K562 (cell line): ENCODE data around the gene LRCH1. TPM values are rescaled to one million over a fixed set of nuclear protein-coding genes. Genes with fewer than 3 reads are reported as not detected.

Experiments
- ADNP ChIP-seq: fragments of 200-800 bp; sonication (Bioruptor generic); IDR thresholded peaks from 2 replicates; pipeline ENCODE4 v1.6.1; 2016; ENCODE audit warnings: missing genetic modification characterization, missing compliant biosample characterization
- BRD9 ChIP-seq: fragments of 450-650 bp; IDR thresholded peaks from 2 replicates; pipeline ENCODE4 v1.6.1; 2018; ENCODE audit warnings: low read depth; ENCODE audit not compliant: partially characterized antibody
- CBFA2T3 ChIP-seq: fragments of 450-650 bp; IDR thresholded peaks from 2 replicates; pipeline ENCODE4 v1.6.1; 2017
- CCNT2 ChIP-seq: IDR thresholded peaks from 2 replicates; pipeline ENCODE4 v1.6.1; 2011; ENCODE audit warnings: borderline replicate concordance, low read depth, mild to moderate bottlenecking, moderate library complexity, mixed read lengths, low read length; ENCODE audit not compliant: insufficient read length; ENCODE audit errors: extremely low read depth
- EP300 ChIP-seq: IDR thresholded peaks from 2 replicates; pipeline ENCODE4 v1.6.1; 2012; ENCODE audit warnings: low read length, improper control_type of control experiment
- FOXA3 ChIP-seq, 2 experiments: fragments of 450-650 bp in 1 of 2; sonication (generic) in 1 of 2; formaldehyde crosslinking; IDR thresholded peaks in 1 of 2; conservative IDR thresholded peaks in 1 of 2; 2 replicates each; pipeline versions ENCODE4 v1.4.0 to v1.8.0; 2020 to 2022; ENCODE audit warnings: mild to moderate bottlenecking in 2 of 2, missing genetic modification reagents in 1 of 2
- HCFC1 ChIP-seq: IDR thresholded peaks from 2 replicates; pipeline ENCODE4 v1.6.1; 2012; ENCODE audit warnings: low read depth, low read length, improper control_type of control experiment
- MAZ ChIP-seq, 2 experiments: fragments of 450-650 bp in 1 of 2; sonication (generic) in 1 of 2; formaldehyde crosslinking; IDR thresholded peaks in 1 of 2; conservative IDR thresholded peaks in 1 of 2; 2 replicates each; pipeline versions ENCODE4 v1.4.0 to v1.5.0; 2020; ENCODE audit warnings: mild to moderate bottlenecking in 1 of 2, missing genetic modification reagents in 1 of 2
- POLR2A ChIP-seq: fragments of 450-650 bp; conservative IDR thresholded peaks from 2 replicates; pipeline ENCODE4 v1.6.1; 2016
- RBFOX2 ChIP-seq: fragments of 200-400 bp; formaldehyde crosslinking; IDR thresholded peaks from 2 replicates; pipeline ENCODE4 v1.6.1; 2017; ENCODE audit warnings: low read depth, mild to moderate bottlenecking, low read length, moderate library complexity
- SNRNP70 ChIP-seq: fragments of 200-400 bp; formaldehyde crosslinking; optimal IDR thresholded peaks from 2 replicates; pipeline ENCODE3; 2017; ENCODE audit warnings: low read depth, low read length
- SRSF1 ChIP-seq: fragments of 200-400 bp; formaldehyde crosslinking; IDR thresholded peaks from 2 replicates; pipeline ENCODE4 v1.6.1; 2017; ENCODE audit warnings: mild to moderate bottlenecking, low read depth, low read length, moderate library complexity
- TEAD1 ChIP-seq, 2 experiments: fragments of 450-650 bp in 1 of 2; sonication (generic) in 1 of 2; formaldehyde crosslinking; IDR thresholded peaks; 2 replicates each; pipeline versions ENCODE4 v1.4.0 to v1.8.0; 2020 to 2022; ENCODE audit warnings: mild to moderate bottlenecking in 2 of 2, missing genetic modification reagents in 1 of 2
- ZFP30 ChIP-seq: fragments of 250-450 bp; sonication (Bioruptor Pico); IDR thresholded peaks from 2 replicates; pipeline ENCODE4 v1.8.0; 2022; ENCODE audit warnings: moderate library complexity, mild to moderate bottlenecking, inconsistent platforms, borderline replicate concordance
- ZNF324 ChIP-seq: fragments of 250-450 bp; sonication (Bioruptor Pico); IDR thresholded peaks from 2 replicates; pipeline ENCODE4 v1.4.0; 2020; ENCODE audit warnings: mild to moderate bottlenecking
- polyA plus RNA-seq, 8 experiments: library from polyadenylated mRNA; depleted of rRNA in 4 of 8; stranded (reverse) in 5 of 8; unstranded in 3 of 8; fragments of >200 nt; fragmentation: Nextera tagmentation in 2 of 8; fragmentation: Illumina TruSeq in 1 of 8; extraction: Ambion mirVana in 2 of 8; extraction: Trizol in 1 of 8; gene quantifications; 2 replicates each; pipeline versions ENCODE4 v1.2.1 to v1.2.3, GENCODE V29; 2011 to 2014; ENCODE audit warnings: inconsistent platforms in 1 of 8, missing spikeins in 1 of 8
- total RNA-seq, 7 experiments: library from RNA; depleted of rRNA in 6 of 7; stranded (reverse); fragments of >200 nt in 6 of 7; fragmentation: Illumina TruSeq in 2 of 7; extraction: Trizol in 2 of 7; gene quantifications; 2 replicates each; pipeline versions ENCODE4 v1.2.1 to v1.2.3, GENCODE V29; 2011 to 2021; ENCODE audit warnings: low replicate concordance in 1 of 7
- TF ChIP-seq, protein P1 (sequence below): sonication (generic); formaldehyde crosslinking; IDR thresholded peaks from 2 replicates; pipeline ENCODE4 v1.8.0; 2023; ENCODE audit warnings: mild to moderate bottlenecking, missing genetic modification reagents
- TF ChIP-seq, protein P2 (sequence below), 2 experiments: fragments of 450-650 bp in 1 of 2; sonication (generic) in 1 of 2; formaldehyde crosslinking in 1 of 2; IDR thresholded peaks; 2 replicates each; pipeline versions ENCODE4 v1.7.1 to v1.9.0; 2016 to 2022; ENCODE audit warnings: inconsistent platforms in 1 of 2, mild to moderate bottlenecking in 1 of 2, missing genetic modification reagents in 1 of 2

Gene LRCH1
- total and polyA plus RNA-seq, 9 of the 15 experiments (the other 6 are each of a cell fraction or from before 2014, with no cell fraction given): 1.1 to 6.8 (median 3.7) TPM

DNA sequence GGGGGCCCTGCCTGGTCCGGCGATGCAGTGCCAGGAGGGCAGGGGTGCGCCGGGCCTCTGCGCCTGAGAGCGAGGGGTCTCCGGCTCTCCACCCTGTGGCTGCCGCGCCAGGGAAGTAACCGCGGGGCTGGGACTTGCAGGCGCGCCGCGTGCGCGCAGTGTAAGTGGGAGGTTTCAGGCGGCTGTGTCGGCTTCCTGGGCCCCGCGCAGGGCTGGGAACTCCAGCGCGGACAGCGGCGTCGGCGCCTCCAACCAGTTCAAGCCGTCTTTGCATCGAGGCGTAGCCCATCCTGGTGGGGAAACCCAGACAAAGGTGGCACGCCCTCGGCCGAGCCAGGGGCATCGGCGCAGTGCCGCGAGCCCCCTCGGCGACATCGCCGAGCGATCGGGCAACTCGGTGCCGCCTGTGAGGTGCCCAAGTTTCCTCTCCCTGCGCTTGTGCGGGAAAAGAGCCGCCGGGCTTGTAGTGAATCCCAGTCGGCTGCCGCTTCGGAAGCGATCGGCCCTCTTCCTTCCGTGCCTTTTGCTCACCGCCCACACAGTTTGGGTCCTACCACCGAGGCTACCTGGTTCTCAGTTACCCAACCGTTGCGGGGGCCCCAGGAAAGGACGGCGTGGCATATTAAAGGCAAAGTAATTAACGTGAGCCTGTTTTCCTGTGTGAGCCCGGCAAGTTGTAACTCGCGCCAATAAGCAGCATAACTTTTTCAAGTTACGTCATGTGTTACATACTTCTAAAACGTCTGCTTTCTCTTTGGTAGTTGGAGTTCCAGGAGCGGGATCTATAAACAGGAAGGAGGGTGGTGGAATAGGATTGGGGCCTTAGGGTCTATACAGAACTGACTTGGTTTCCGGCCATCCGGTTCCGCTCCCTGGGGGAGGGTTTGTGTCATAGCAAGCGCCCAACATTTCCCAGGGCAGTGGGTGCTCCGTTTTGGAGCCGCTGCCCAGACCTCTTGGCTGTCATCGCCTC, 1.2 kb downstream of the LRCH1 start (continued):
- peak; percentile 29 for TF ChIP-seq CCNT2
- no peak for TF ChIP-seq CBFA2T3
- TF ChIP-seq ZNF324: no peak
- TF ChIP-seq RBFOX2: peak; percentile 77
- TF ChIP-seq, protein P1, sequence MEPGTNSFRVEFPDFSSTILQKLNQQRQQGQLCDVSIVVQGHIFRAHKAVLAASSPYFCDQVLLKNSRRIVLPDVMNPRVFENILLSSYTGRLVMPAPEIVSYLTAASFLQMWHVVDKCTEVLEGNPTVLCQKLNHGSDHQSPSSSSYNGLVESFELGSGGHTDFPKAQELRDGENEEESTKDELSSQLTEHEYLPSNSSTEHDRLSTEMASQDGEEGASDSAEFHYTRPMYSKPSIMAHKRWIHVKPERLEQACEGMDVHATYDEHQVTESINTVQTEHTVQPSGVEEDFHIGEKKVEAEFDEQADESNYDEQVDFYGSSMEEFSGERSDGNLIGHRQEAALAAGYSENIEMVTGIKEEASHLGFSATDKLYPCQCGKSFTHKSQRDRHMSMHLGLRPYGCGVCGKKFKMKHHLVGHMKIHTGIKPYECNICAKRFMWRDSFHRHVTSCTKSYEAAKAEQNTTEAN (CRISPR knock-in tag): no peak
- TF ChIP-seq FOXA3 (CRISPR knock-in tag; conservative IDR thresholded peaks at IDR 0.05 in 1 of 2, IDR thresholded peaks at IDR 0.05 in 1 of 2): no peak
- no peak for TF ChIP-seq SRSF1
- no peak for TF ChIP-seq ADNP (tag)
- TF ChIP-seq BRD9: no peak
- TF ChIP-seq SNRNP70: no peak
- peak; percentile 54 for TF ChIP-seq POLR2A
- no peak for TF ChIP-seq HCFC1
- no peak for TF ChIP-seq ZFP30 (CRISPR knock-in tag)
- TF ChIP-seq EP300: 0 out of 2 replicates have a peak, but pooled peaks have one; percentile 4
- TF ChIP-seq TEAD1 (CRISPR knock-in tag; IDR thresholded peaks at IDR 0.05): peak in 1 of 2 experiments; percentile 25; a peak in 1 of 4 replicates
- TF ChIP-seq, protein P2, sequence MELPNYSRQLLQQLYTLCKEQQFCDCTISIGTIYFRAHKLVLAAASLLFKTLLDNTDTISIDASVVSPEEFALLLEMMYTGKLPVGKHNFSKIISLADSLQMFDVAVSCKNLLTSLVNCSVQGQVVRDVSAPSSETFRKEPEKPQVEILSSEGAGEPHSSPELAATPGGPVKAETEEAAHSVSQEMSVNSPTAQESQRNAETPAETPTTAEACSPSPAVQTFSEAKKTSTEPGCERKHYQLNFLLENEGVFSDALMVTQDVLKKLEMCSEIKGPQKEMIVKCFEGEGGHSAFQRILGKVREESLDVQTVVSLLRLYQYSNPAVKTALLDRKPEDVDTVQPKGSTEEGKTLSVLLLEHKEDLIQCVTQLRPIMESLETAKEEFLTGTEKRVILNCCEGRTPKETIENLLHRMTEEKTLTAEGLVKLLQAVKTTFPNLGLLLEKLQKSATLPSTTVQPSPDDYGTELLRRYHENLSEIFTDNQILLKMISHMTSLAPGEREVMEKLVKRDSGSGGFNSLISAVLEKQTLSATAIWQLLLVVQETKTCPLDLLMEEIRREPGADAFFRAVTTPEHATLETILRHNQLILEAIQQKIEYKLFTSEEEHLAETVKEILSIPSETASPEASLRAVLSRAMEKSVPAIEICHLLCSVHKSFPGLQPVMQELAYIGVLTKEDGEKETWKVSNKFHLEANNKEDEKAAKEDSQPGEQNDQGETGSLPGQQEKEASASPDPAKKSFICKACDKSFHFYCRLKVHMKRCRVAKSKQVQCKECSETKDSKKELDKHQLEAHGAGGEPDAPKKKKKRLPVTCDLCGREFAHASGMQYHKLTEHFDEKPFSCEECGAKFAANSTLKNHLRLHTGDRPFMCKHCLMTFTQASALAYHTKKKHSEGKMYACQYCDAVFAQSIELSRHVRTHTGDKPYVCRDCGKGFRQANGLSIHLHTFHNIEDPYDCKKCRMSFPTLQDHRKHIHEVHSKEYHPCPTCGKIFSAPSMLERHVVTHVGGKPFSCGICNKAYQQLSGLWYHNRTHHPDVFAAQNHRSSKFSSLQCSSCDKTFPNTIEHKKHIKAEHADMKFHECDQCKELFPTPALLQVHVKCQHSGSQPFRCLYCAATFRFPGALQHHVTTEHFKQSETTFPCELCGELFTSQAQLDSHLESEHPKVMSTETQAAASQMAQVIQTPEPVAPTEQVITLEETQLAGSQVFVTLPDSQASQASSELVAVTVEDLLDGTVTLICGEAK (IDR thresholded peaks at IDR 0.05): peak; percentile 68
- TF ChIP-seq, protein P2 (CRISPR knock-in tag; IDR thresholded peaks at IDR 0.05): no peak
- no peak for TF ChIP-seq MAZ (CRISPR knock-in tag; conservative IDR thresholded peaks at IDR 0.05 in 1 of 2, IDR thresholded peaks at IDR 0.05 in 1 of 2)
